SU-DHL-6 (cell line): ENCODE measurements around the gene FNDC11.

ENCODE experiments used
- H2AFZ ChIP-seq: fragments of 200-600 bp; sonication (generic); 2 replicates; pipeline ENCODE4 v1.6.1; 2014; ENCODE audit warnings: low read depth, mild to moderate bottlenecking, moderate library complexity, mixed read lengths, antibody characterized with exemption, low read length; ENCODE audit not compliant: severe bottlenecking
- H3F3A ChIP-seq: fragments of 200-600 bp; shearing (Covaris generic); 2 replicates; pipeline ENCODE4 v1.6.0; 2016; ENCODE audit warnings: antibody characterized with exemption, mild to moderate bottlenecking; ENCODE audit not compliant: insufficient read depth
- H3K27ac ChIP-seq: fragments of 200-600 bp; sonication (generic); 2 replicates; pipeline ENCODE4 v1.5.1; 2016; ENCODE audit warnings: low read depth, mild to moderate bottlenecking, low read length, moderate library complexity, mixed read lengths
- H3K27me3 ChIP-seq: fragments of 200-600 bp; sonication (generic), shearing (Covaris generic); 2 replicates; pipeline ENCODE4 v1.6.0; 2014; ENCODE audit warnings: mild to moderate bottlenecking, low read length
- H3K36me3 ChIP-seq: fragments of 200-600 bp; sonication (generic); 2 replicates; pipeline ENCODE4 v1.6.1; 2014; ENCODE audit warnings: mild to moderate bottlenecking, low read length, mixed read lengths
- H3K4me2 ChIP-seq: fragments of 300-600, 200-600 bp; shearing (Covaris generic), sonication (generic); 2 replicates; pipeline ENCODE4 v1.6.0; 2014; ENCODE audit warnings: low read length, low read depth, mild to moderate bottlenecking; ENCODE audit not compliant: poor library complexity, severe bottlenecking
- H3K4me3 ChIP-seq: fragments of 200-600 bp; sonication (generic); 2 replicates; pipeline ENCODE4 v1.5.1; 2014; ENCODE audit warnings: antibody characterized with exemption, low read length, mild to moderate bottlenecking, mixed read lengths; ENCODE audit not compliant: insufficient read depth, poor library complexity, severe bottlenecking
- H3K79me2 ChIP-seq: fragments of 200-600 bp; sonication (generic); 2 replicates; pipeline ENCODE4 v1.6.1; 2014; ENCODE audit warnings: mild to moderate bottlenecking, low read length, moderate library complexity; ENCODE audit not compliant: insufficient read depth
- H3K9ac ChIP-seq: fragments of 200-600 bp; sonication (generic); 2 replicates; pipeline ENCODE4 v1.7.0; 2014; ENCODE audit warnings: mild to moderate bottlenecking, low read length
- H3K9me2 ChIP-seq: fragments of 200-600 bp; sonication (generic); replicated peaks from 2 replicates; pipeline ENCODE4 v1.6.1; 2014; ENCODE audit warnings: low read length; ENCODE audit not compliant: insufficient read depth
- H3K9me3 ChIP-seq: fragments of 200-600 bp; sonication (generic); 2 replicates; pipeline ENCODE4 v1.6.1; 2014; ENCODE audit warnings: low read length, mixed read lengths; ENCODE audit not compliant: insufficient read depth
- H4K20me1 ChIP-seq: fragments of 200-600 bp; sonication (generic); 2 replicates; pipeline ENCODE4 v1.6.1; 2014; ENCODE audit warnings: low read depth, mild to moderate bottlenecking, antibody characterized with exemption, low read length, moderate library complexity, mixed read lengths
- CTCF ChIP-seq: fragments of 200-600 bp; sonication (generic); IDR thresholded peaks from one replicate; pipeline ENCODE4 v1.5.1; 2017; ENCODE audit warnings: antibody characterized with exemption, mild to moderate bottlenecking, low read length, moderate library complexity; ENCODE audit not compliant: insufficient read depth, poor library complexity, severe bottlenecking
- EZH2phosphoT487 ChIP-seq: fragments of 200-600 bp; sonication (generic), shearing (Covaris generic); conservative IDR thresholded peaks from 2 replicates; pipeline ENCODE4 v1.6.1; 2018; ENCODE audit warnings: mild to moderate bottlenecking, antibody characterized with exemption, low read length, moderate library complexity, mixed read lengths

The FNDC11 gene

GRCh38 chr20:63572071-63572787 is 18.3 kb downstream of the FNDC11 start:
- H3K27ac ChIP-seq: no peak overlapping the region
- H3K4me3 ChIP-seq: no peak overlapping the region
- no peaks in the 10 kb centered on the region for H4K20me1 ChIP-seq
- no peaks in the 10 kb centered on the region for H3K79me2 ChIP-seq
- TF ChIP-seq EZH2phosphoT487 (no peak), CTCF (no peak)
- H2AFZ ChIP-seq: no peak overlapping the region
- no peaks in the 10 kb centered on the region for H3K36me3 ChIP-seq
- H3K9me2 ChIP-seq: no peaks in the 10 kb centered on the region
- no peak overlapping the region for H3K9ac ChIP-seq
- no peaks in the 10 kb centered on the region for H3K9me3 ChIP-seq
- H3K4me2 ChIP-seq: no peak overlapping the region
- H3K27me3 ChIP-seq: no peaks in the 10 kb centered on the region
- no peaks in the 10 kb centered on the region for H3F3A ChIP-seq

GRCh38 chr20:63572788-63573646 is 19.1 kb downstream of the FNDC11 start:
- Histone ChIP-seq H3K4me3 (no peak overlapping the region), H3K27me3 (no peaks in the 10 kb centered on the region), H3F3A (no peaks in the 10 kb centered on the region), H3K27ac (no peak overlapping the region), H3K9me3 (no peaks in the 10 kb centered on the region), H2AFZ (no peak overlapping the region), H3K9me2 (no peaks in the 10 kb centered on the region), H3K4me2 (peak overlapping the region; percentile 58), H3K79me2 (no peaks in the 10 kb centered on the region), H3K9ac (no peak overlapping the region), H3K36me3 (no peaks in the 10 kb centered on the region), H4K20me1 (no peaks in the 10 kb centered on the region)
- TF ChIP-seq CTCF (no peak), EZH2phosphoT487 (no peak)

DNA sequence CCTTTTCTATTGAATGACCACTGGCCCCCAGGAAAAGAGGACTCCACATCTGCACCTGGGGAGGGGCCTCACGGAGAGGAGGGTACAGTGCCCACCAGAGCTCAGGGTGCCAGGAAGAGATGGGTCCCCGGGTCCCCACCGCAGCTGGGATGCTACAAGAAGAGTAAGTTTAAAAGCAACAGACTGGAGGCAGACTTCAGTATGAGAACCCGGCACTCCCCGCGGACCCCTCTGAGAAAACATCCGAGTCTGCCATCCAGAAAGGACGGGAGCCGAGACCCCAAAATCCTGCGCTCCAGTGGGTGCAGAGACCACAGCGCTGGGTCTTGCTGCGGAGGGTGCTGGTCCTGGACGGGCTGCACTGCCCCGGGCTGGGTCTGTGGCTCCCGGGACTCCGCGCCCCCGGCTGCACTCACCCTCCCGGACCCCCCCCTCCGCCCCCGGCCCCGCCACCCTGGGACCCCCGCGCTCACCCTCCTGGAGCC is 19.7 kb downstream of the FNDC11 start:
- Histone ChIP-seq H3K9me2 (no peaks in the 10 kb centered on the region), H3K9me3 (no peaks in the 10 kb centered on the region), H3F3A (no peaks in the 10 kb centered on the region), H2AFZ (no peak overlapping the region), H3K27ac (no peak overlapping the region), H3K79me2 (no peaks in the 10 kb centered on the region), H4K20me1 (no peaks in the 10 kb centered on the region), H3K36me3 (no peaks in the 10 kb centered on the region), H3K4me2 (peak overlapping the region; percentile 58), H3K27me3 (no peaks in the 10 kb centered on the region), H3K4me3 (no peak overlapping the region), H3K9ac (peak overlapping the region; percentile 36; the same call in 1 of the 2 replicates)
- TF ChIP-seq CTCF (no peak), EZH2phosphoT487 (no peak)
